GM19463 (cell line): Measurements from ENCODE around the gene ZNF438.

Experiments used
- ATAC-seq: cut with Tn5 transposase; IDR thresholded peaks from one replicate; pipeline ENCODE4 v1.9.1; 2021; ENCODE audit warnings: mild to moderate bottlenecking, moderate library complexity; ENCODE audit not compliant: unreplicated experiment

The ZNF438 gene

GRCh38 chr10:30830315-30831230 lies 201.1 kb downstream of the ZNF438 start:
- no peak for ATAC-seq

- no peak for ATAC-seq
These were observed 201.8 kb downstream of the ZNF438 start for GRCh38 chr10:30829901-30830300.

DNA sequence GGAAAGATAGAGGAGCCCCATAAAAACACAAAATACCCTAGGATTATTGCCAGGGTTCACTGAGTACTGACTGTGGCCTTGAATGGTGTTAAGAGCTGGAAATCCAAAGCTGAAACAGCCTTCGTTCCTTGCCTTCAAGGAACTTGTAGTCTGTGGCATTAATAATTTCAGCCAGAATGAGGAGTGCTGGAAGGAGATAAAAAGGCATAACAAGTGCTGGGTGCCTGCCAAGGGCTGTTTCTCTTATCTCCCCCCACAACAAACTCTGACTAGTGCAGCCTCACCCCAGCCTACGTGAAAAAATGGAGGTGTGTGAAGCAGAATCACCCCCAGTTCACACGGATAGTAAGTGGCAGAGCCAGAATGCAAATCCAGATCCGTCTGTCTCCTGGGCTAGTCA lies 203.0 kb downstream of the ZNF438 start:
- no peak for ATAC-seq

DNA sequence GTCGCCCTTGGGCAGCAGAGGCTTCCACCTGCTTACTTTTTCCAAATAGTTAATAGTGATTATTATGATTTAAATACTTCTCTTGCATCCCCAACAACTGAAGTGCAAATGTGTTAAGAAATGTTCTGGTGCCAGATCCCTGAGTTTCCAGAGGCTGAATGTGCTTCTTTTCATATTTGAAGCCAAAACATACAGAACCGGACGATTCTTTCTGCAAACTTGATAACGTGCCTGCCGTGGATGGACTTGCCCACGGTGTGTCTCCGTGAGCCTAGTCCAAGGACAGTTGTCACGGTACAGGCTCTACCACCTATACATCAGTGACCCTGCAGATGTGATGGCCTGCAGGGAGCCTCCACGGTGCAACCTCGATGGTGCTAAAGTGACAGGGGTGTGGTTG lies 203.5 kb downstream of the ZNF438 start:
- no peak for ATAC-seq

DNA sequence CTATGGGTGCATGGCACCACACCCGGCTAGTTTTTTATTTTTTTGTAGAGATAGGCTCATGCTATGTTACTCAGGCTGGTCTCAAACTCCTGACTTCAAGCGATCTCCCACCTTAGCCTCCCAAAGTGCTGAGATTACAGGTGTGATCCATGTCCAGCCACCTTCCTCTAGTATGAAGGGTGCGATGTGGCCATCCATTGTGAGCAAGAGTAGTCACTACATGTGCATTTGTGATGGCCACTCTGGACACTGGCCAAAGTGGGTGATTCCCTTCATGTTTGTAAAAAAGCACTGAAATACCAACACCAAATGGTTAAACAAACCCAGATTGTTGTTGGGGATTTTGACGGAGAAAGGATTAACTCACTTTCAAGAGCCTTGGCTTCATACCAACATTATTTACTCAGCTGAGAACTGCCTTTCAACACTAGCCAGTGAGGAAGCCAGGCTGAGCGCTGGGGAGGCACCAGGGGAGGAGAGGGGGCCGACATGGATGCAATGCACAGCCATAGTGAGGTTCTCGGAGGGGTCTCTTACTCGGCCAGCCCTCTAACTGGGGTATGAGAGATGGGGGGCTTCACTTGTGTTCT lies 204.0 kb downstream of the ZNF438 start:
- no peak for ATAC-seq

DNA sequence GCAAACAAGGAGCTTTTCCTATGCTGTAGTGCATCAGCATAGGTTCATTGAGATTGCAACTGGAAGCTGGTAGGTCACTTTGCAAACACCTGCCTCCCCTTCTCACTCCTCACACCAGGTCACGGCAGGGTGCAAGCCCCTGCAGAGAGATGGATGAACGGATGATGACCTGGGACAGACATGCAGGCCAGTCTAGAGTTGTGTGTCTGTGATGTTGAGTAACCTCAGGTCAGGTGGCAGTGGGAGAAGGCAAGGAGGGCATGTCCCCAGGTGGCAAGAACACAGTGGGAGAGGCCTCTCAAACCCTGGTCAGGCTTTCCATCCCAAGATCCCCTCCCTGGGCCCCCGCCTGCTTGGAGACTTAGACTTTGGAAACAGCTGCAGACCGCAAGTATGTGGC lies 205.0 kb downstream of the ZNF438 start:
- no peak for ATAC-seq

DNA sequence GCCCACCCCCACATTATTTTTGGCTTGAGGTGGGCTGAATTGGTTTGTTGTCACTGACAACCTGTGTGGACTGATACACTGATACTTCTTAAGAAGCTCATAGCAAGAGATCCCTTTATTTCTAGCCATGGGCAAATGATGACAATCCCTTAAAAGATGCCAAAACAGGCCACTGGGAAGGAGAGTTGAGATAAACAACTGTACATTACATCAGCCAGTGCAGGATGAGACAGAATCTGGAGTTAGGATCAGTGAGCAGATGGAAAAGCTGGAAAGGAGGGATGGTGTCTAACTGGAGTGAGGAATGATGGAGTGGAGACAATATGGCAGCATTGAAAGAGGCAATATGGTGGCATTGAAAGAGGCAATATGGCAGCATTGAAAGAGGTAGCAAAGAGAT lies 206.2 kb downstream of the ZNF438 start:
- ATAC-seq, result no peak

DNA sequence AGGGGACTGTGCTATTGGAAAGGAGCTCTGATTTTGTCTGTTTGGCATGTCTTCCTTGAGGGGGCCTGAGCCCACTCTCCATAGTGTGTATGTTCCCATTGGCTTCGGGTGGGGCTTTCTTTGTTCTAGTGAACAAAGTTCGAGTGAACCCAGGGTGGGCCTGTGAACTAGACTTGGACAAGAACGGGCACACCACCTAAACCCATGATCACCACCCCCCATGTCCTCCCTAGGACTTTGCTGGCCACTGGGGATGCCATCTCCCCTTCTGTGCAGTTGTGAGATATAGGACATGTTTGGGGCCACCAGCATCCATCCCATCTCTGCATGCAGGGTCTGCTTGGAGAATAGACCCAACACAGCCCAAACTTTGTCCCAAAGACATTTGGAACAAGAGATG lies 206.6 kb downstream of the ZNF438 start:
- no peak for ATAC-seq

DNA sequence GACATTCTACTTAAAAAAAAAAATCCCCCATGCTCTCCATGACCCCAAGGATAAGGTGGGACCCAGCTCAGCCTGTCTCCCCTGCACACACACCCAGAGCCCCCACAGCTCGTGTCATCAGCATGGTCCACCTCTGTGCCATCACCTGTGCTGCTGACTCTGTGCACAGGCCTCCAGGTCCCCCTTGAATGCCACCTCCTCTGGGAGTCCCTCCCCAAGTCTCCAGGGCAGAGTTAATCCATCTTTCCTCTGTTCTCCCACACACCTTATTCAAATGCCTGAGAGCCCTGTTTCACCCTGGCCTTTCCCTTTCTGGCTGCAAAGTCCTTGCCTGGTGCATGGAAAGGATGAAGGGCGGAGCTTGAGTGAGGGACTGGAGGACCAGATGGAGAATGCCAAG lies 208.0 kb downstream of the ZNF438 start:
- ATAC-seq, result no peak

- ATAC-seq, result no peak
These were observed 208.8 kb downstream of the ZNF438 start for GRCh38 chr10:30822693-30823465.

- no peak for ATAC-seq
These were observed 209.5 kb downstream of the ZNF438 start for GRCh38 chr10:30821994-30822692.

DNA sequence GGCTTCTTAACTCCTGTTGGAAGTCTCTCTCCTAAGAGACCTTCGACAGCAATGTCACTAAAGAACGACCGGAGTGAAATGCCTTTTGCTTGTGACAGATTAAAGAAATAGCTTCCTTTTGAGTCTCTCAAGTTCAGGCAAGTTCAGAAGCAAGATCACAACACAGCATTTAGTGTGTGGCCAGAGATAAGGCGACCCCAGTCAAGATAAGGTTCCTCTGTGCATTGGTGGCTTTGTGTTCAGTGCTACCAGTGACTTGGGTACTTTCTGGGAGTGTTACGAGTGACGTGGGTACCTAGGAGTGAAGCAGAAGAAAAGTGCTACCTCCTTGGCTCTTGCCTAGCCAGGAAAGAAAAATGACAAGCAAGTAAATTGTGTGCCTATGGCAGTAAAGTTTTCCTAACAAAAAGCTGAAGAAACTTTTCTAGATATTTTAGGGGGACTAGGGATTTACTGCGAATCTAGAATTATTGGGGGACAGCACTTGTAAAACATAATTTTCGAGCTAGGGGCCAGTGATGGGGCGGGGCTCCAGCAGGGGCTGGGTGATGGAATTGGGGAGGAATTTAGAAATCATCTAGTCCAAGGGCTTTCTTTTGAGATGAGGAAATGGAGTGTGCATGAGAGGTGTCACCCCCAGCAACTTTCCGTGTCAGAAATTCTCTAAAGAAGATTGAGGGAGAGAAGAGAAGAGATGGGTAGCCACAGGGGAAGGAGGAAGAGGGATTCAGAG lies 210.2 kb downstream of the ZNF438 start:
- no peak for ATAC-seq

GRCh38 chr10:30820261-30820991 lies 211.2 kb downstream of the ZNF438 start:
- ATAC-seq, result no peak

DNA sequence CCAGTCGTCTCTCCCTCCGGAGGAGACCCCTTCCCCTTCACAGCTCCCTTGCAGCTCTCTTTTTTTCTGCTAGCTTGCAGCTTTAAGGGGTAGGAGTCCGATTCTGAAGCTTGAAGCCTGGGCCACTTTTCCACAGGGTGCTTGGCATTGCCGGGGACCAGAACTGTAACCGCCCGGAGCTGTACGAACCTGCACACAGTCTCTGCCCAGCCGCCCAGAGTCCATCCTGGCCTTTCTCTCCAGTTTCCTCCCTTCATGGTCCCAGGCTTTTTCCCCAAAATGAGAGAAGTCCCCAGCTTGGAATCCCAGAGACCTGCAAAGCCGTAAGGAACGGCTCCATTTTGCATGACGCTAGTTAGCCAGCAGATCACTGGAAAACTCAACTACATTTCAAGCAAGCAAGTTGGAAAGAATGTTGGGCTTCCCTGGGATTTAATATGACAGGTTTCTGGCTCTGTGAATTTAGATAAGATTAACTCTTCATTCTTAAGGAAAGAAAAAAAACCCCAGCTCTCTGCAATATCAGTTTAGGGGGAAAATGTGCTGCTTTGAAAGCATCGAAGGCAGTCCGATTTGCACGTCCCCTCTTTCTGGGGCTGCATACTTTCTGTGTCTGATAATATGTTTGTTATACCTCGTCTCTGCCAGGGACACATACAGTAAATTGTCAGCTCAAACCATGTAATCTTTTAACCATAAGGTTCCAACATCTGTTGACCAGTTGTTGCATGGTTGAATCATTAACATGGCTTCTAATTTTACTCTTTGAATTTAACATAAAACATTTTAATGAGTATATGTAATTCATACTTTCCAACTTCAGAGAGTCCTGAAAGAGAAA lies 212.1 kb downstream of the ZNF438 start:
- no peak for ATAC-seq

- ATAC-seq, result no peak
These were observed 212.8 kb downstream of the ZNF438 start for GRCh38 chr10:30818854-30819253.

DNA sequence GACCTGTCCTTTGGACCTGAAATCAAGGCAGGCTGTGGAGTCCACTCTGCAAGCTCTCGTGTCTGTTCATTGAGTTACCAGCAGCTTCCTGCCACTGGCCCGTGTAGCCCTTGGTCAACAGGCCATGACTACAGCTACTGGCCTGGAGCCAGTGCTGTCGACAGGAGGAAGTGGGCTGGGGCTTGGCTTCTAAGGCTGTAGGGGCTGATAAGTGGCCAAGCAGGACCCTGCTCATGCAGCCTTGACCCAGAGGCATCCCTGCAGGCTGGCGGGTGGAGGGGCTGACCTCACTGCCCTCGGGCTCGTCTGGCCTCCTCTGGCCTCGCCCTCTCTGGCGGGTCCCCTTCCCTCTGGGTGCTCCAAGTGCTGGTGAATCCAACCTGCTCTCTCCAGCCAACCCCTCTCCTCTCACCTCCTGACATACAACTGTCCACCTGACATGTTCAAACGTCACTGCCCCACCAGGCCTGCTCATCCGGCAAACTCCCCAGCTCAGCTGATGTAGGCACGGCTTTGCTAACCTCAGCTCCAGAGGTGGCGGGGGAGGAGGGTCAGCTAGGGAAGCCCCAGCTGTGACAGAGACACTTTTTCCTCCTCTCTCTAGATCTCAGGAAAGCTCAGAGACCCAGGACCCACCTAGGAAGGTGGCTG lies 213.5 kb downstream of the ZNF438 start:
- no peak for ATAC-seq

- ATAC-seq, result no peak
These were observed 214.1 kb downstream of the ZNF438 start for GRCh38 chr10:30817541-30817940.

DNA sequence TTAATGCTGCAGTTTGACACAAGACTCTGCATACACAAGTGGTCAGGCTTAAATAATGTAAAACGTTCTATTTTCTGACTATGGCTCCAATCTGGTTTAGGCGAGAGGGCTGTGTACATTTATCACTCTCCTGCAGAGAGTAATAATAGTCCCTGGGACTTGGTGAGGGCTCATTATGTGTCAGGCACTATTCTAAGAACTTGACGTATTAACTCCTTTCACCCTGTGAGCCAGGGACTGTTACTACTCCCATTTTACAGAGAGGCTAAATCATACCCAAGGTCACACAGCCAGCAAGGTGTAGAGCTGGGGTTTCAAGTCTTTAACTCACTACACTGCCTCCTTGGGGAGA lies 214.9 kb downstream of the ZNF438 start:
- ATAC-seq, result no peak
